Measurements from ENCODE around the gene TAF11L8.
"Not testable (repeated sequence)": the region's sequence is repeated elsewhere in the genome, so short reads cannot be mapped to it uniquely, and the experiment has no call there.

TAF11L8 gene

GRCh38 chr5:17619354-17619753, 28.6 kb upstream of the TAF11L8 start:
- TF ChIP-seq TCF12 (IDR thresholded peaks at IDR 0.05; ENCODE audit: low read depth) = no peak
- no peak for TF ChIP-seq ZBTB7A (IDR thresholded peaks at IDR 0.05; ENCODE audit: low read depth)
- no peak for TF ChIP-seq EGR1 (IDR thresholded peaks at IDR 0.05)
- TF ChIP-seq EP300 (IDR thresholded peaks at IDR 0.05; ENCODE audit: borderline replicate concordance) = no peak
- TF ChIP-seq TEAD4 (IDR thresholded peaks at IDR 0.05) = no peak
- no peak for TF ChIP-seq NFIC (IDR thresholded peaks at IDR 0.05)

- no peak for TF ChIP-seq CREB1 (IDR thresholded peaks at IDR 0.05; ENCODE audit: low read depth)
- TF ChIP-seq, protein P1, sequence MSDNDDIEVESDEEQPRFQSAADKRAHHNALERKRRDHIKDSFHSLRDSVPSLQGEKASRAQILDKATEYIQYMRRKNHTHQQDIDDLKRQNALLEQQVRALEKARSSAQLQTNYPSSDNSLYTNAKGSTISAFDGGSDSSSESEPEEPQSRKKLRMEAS (IDR thresholded peaks at IDR 0.05) = no peak
- TF ChIP-seq TCF12 (IDR thresholded peaks at IDR 0.05; ENCODE audit: low read depth) = no peak
- TF ChIP-seq CEBPB (IDR thresholded peaks at IDR 0.05) = no peak
Measured at GRCh38 chr5:17614872-17615605, 24.3 kb upstream of the TAF11L8 start.

DNA sequence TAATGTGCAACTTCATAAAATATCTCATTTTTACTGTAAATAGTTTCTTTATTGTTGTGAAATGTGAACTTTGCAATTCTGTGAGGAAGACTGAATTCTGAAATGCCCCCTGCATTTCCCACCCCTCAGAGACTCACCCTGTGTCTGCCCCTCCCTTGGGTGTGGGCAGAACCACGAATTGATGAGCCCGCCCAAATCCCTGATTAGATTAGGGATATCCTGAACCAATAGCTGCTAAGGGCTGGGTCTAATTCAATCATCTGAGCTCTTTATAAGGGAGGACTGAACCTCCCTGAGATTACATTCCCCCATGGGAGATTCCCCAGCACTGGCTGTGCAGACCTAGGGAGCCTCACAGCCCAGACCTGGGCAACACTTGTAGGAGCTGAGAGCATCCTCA, 19.3 kb upstream of the TAF11L8 start, which contains the start of gene TAF11L12:
TSS of gene TAF11L12 (plus strand) at position 301 of the 400 bp plus-strand sequence.
- TF ChIP-seq ZBTB7A (IDR thresholded peaks at IDR 0.05; ENCODE audit: low read depth); CEBPB (IDR thresholded peaks at IDR 0.05); EGR1 (IDR thresholded peaks at IDR 0.05): not testable (repeated sequence)

DNA sequence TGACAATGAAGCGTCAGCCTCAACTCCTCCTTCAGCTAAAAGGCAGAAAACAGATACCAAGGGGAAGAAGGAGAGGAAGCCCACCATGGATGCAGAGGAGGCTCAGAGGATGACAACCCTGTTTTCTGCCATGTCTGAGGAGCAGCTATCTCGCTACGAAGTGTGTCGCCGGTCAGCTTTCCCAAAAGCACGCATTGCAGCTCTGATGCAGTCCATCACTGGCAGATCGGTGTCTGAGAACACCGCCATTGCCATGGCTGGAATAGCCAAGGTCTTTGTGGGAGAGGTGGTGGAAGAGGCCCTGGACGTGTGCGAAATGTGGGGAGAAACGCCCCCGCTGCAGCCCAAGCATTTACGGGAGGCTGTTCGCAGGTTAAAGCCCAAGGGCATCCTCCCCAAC, 14.2 kb upstream of the TAF11L8 start:
- TF ChIP-seq EP300 (IDR thresholded peaks at IDR 0.05; ENCODE audit: borderline replicate concordance) (no peak), REST (IDR thresholded peaks at IDR 0.05; ENCODE audit: low read depth) (no peak), TCF12 (IDR thresholded peaks at IDR 0.05; ENCODE audit: low read depth) (no peak), NFIC (IDR thresholded peaks at IDR 0.05) (no peak), ZBTB7A (IDR thresholded peaks at IDR 0.05; ENCODE audit: low read depth) (no peak), FOXM1 (IDR thresholded peaks at IDR 0.05; ENCODE audit: borderline replicate concordance, low read depth) (no peak), USF1 (IDR thresholded peaks at IDR 0.05) (no peak)

DNA sequence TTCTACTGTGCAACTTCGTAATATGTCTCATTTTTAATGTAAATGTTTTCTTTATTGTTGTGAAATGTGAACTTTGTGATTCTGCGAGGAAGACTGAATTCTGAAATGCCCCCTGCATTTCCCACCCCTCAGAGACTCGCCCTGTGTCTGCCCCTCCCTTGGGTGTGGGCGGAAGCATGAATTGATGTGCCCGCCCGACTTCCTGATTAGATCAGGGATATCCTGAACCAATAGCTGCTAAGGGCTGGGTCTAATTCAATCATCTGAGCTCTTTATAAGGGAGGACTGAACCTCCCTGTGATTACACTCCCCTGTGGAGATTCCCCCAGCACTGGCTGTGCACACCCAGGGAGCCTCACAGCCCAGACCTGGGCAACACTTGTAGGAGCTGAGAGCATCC, 13.1 kb upstream of the TAF11L8 start, which contains the start of gene TAF11L11:
TSS of gene TAF11L11 (plus strand) at position 304 of the 400 bp plus-strand sequence.
- not testable (repeated sequence) for TF ChIP-seq NFIC (IDR thresholded peaks at IDR 0.05); TCF12 (IDR thresholded peaks at IDR 0.05; ENCODE audit: low read depth); USF1 (IDR thresholded peaks at IDR 0.05)

- TF ChIP-seq USF1 (IDR thresholded peaks at IDR 0.05); TCF12 (IDR thresholded peaks at IDR 0.05; ENCODE audit: low read depth); TAF1 (IDR thresholded peaks at IDR 0.05; ENCODE audit: low read depth): not testable (repeated sequence)
Measured at GRCh38 chr5:17597728-17598127, 7.0 kb upstream of the TAF11L8 start, which contains the start of gene TAF11L10. TAF11L10 (minus strand) TSS chr5:17597828.

DNA sequence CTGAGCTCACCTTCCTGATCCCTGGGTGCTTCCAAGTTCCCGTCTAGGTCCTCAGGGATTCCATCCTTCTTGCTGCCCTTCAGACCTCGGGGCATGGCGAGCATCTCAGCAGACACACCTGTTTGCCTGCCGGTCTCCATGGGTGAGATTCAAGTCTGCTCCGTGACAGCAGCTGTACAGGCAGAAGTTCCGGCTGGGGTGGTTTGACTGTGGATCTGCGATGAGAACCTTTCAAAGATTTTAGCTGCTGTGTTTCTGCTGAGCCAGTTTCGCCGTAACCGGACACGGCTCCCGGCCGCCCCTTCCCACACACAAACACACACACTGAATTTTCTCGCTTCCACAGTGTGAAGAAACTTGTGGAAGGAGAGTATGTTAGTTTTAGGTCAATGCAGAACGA, 3.5 kb upstream of the TAF11L8 start, which contains the start of gene TAF11L9:
TSS of gene TAF11L9 (minus strand) at position 140 of the 400 bp plus-strand sequence.
- TF ChIP-seq FOXM1 (IDR thresholded peaks at IDR 0.05; ENCODE audit: borderline replicate concordance, low read depth); TAF1 (IDR thresholded peaks at IDR 0.05; ENCODE audit: low read depth); CEBPB (IDR thresholded peaks at IDR 0.05): not testable (repeated sequence)

- TF ChIP-seq ZBTB7A (IDR thresholded peaks at IDR 0.05; ENCODE audit: low read depth); NFIC (IDR thresholded peaks at IDR 0.05): not testable (repeated sequence)
- TF ChIP-seq, protein P1 (IDR thresholded peaks at IDR 0.05) = not testable (repeated sequence)
Measured at GRCh38 chr5:17585658-17586057, 5.1 kb downstream of the TAF11L8 start, which contains the start of gene TAF11L7. TAF11L7 (minus strand) TSS chr5:17585758.

All from Ishikawa (cell line).